GM21786 (cell line): ENCODE measurements around the gene GRIK3.
"Not testable (repeated sequence)": the region's sequence is repeated elsewhere in the genome, so short reads cannot be mapped to it uniquely, and the experiment has no call there.

Source experiments
- ATAC-seq: cut with Tn5 transposase; IDR thresholded peaks from one replicate; pipeline ENCODE4 v1.9.1; 2021; ENCODE audit not compliant: unreplicated experiment

The GRIK3 gene

GRCh38 chr1:36769886-36770830 is 264.2 kb downstream of the GRIK3 start:
- no peak for ATAC-seq

DNA sequence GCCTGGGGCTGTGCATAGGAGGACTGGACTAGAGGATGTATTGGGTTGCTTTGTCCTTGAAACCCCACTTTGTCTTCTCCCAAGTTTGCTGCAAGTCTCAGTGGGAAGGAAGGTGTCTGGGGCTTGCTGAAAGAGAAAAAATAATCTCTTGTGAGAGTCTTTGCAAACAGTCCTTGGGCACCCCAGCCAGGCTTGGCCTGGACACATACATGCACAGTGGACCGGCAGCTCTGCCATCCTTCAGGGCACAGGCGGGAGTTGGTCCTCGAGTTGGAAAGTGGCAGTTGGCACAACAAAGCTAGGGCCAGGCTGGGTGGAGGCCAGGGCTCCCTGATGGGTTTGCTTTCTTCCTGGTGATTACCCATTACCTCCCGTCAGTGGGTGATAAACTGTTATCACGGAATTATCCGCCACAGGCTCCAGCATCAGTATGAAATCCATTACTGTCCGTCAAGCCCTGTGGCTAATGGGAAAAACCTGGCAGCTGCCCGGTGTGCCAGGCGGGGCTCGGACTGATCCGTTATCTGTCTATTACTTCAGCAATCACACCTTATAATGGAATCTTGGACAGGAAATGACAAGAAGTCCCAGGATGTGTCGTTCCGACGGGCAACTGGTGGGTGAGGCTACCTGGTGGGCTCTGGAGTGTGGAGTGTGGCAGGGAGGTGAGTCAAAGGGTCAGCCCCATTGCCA is 265.7 kb downstream of the GRIK3 start:
- ATAC-seq, result no peak

DNA sequence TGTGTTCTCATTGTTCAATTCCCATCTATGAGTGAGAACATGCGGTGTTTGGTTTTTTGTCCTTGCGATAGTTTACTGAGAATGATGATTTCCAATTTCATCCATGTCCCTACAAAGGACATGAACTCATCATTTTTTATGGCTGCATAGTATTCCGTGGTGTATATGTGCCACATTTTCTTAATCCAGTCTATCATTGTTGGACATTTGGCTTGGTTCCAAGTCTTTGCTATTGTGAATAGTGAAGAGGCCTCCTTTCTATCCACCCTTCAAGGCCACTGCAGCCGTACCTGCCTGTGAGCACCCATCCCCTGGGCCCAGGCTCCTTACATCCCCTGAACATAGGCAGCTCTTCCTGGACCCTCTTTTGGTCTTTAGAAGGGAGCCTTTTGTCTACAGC is 266.9 kb downstream of the GRIK3 start:
- not testable (repeated sequence) for ATAC-seq

DNA sequence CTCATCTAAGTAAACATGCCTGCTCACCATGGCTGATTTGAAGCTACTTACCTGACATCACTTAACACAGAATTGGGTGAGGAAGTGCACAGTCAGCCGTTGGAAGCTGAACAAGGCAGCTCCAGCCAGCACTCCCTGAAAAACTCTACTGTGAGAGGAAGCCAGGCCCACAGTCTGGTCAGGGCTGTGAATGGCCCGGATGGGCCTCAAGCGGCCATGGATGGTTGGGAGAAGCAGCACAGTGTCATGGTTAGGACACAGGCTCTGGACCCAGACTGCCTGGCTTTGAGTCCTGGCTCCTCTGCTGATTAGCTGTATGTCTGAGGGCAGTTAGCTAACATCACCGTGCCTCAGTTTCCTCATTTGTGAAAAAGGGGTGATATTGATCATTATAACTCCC is 267.8 kb downstream of the GRIK3 start:
- no peak for ATAC-seq

DNA sequence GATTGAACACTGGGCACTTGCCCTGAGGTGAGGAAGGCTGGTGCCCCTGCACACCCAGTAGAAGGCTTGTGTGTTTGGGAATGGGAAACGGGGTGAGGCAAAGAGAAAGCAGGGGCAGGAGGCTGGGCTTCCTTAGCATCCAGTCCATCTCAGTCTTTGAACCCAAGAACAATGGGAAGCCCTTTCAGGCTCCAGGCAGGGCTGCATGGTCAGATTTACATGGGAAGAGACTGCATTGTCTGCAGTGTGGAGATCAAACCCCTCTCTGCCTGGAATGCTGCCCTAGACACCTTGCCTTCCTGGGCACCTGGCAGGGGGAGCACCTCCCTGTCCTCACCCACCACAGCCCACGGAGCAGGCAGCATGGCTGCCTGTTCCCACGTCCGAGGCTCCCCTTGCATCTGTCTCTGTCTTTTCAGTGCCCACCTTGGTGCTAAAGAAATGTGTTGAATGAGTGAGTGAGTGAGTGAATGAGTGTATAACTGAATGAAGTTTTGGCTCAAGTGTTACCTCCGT is 268.5 kb downstream of the GRIK3 start:
- ATAC-seq, result no peak

DNA sequence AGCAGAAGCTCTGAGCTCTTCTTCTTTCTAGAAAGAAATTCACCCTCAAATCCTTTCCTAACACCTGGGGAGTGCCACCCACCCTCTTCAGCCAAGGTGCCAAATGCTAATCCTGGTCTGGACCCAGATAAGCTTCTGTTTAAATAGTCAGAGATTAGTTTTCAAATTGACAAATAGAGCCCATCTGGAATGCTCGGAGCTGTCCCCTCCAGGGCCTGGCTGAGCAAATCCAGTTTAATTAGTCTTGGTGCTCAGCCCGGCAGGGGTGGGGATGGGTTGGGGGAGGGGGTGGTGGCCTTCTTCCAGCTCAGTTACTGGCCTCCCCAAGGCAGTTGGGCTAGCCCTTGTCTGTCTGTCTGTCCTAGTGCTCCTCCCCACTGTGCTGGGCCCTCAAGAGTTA is 269.5 kb downstream of the GRIK3 start:
- no peak for ATAC-seq

- no peak for ATAC-seq
These were observed 270.5 kb downstream of the GRIK3 start for GRCh38 chr1:36763771-36764170.

GRCh38 chr1:36762174-36762573 is 272.1 kb downstream of the GRIK3 start:
- no peak for ATAC-seq

DNA sequence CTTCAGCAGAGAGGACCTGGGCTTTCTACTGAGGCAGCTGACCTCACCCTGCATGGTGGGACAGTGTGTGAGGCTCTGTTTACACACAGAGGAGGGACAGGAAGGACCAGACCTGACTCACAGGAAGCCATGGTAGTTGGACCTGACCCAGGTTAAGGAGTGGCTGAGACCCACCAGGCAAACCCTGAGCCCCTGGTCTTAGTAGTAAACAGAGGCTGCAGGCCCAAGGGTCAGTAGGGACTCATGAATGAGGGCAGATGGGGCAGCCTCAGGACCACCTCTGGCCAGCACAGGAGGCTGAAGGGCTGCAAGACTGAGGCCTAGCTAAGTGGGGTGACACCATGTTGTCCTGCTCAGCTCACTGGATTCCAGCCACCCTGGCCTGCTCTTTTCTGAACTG is 273.2 kb downstream of the GRIK3 start:
- ATAC-seq, result no peak

GRCh38 chr1:36760081-36760480 is 274.2 kb downstream of the GRIK3 start:
- ATAC-seq, result no peak

GRCh38 chr1:36759355-36759754 is 275.0 kb downstream of the GRIK3 start:
- no peak for ATAC-seq

DNA sequence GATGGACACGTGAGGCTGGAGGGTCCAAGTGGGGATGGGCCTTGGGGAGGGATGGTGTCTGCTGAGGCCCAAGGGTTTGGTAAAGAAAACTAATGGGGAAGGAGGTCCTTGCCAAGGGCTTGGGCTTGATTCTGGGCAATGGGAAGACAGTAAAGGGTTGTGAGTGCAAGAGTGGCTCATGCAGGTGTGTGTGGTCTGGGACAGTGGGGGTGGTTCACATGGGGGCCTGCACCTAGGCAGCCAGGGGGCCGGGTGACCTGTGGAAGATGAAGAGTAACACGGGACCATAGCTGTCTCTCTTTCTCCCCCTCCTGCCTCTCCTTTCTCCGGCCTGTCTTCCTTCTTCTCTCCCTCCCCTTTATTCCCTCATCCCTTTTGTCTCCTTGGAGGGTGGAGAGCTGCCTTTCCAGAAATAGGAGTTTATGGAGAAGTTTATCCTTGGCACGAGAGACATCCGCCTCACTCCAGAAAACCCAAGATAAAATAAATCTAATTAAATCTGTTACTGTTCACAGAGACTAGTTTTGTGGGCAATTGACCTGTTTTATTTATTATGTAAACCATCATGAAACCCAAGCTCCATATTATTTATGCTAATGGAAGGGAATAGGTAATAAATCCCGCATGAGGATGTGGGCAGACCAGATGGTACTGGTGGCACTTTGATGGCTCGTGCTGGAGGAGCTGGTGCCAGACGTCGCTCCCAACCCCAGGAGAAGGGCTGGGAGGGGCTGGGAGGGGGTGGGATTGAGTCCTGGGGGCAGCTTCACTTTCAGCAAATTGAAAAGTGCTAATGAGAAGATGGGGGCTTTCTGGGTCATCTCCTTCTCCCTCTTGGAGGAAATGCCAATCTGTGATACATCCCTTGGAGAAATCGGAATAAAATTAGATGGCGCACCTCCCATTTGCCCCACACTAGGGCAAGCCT is 278.7 kb downstream of the GRIK3 start:
- ATAC-seq, result no peak

- no peak for ATAC-seq
These were observed 279.9 kb downstream of the GRIK3 start for GRCh38 chr1:36754366-36754765.

DNA sequence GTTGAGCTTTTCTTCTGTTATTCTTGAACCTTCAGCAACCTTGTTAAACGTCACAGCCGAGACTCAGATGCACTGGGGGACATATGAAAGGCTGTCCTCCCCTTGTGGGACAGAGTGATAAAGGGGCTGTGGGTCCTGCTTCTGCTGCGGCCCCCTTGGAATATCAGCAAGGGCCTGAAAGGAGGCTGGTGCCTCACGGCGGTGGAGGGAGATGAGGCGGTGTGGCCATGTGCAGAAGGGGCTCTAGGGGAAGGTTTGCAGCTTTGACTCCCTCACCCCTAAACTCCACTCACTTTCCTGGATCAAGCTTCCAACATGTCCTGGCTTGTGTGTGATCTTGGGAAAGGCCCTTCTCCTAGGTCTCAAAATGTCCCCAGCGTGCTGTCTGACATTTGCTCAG is 280.9 kb downstream of the GRIK3 start:
- ATAC-seq, result no peak

GRCh38 chr1:36752891-36753361 is 281.4 kb downstream of the GRIK3 start:
- no peak for ATAC-seq

GRCh38 chr1:36752431-36752830 is 281.9 kb downstream of the GRIK3 start:
- no peak for ATAC-seq

DNA sequence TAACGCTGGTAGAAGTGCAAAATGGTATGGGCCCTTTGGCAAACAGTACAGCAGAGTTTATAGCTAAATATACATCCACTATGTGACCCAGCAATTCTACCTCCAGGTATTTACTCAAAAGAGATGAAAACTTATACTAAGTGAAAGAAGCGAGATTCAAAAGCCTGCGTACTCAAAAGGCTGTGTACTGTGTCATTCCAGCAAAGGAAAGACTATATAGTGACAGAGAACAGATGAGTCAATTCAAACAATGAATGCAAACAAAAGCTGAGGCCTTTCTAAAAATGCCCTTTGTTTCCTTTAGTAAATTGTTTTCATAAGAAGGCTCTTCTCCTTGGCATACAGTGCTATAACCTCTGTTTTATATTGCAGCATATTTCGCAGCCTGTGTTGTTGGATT is 282.8 kb downstream of the GRIK3 start:
- ATAC-seq, result no peak

GRCh38 chr1:36748466-36748865 is 285.8 kb downstream of the GRIK3 start:
- no peak for ATAC-seq
